ENCODE data around the gene GOSR1.
"Not testable (repeated sequence)": the region's sequence is repeated elsewhere in the genome, so short reads cannot be mapped to it uniquely, and the experiment has no call there.

The GOSR1 gene

GRCh38 chr17:30552994-30553566, 75.9 kb downstream of the GOSR1 start:
- Histone ChIP-seq H3K4me3 (ENCODE audit: insufficient read depth, low read depth, low read length) (no peak overlapping the region), H3K4me1 (ENCODE audit: control insufficient read depth, insufficient read depth, low read length) (peaks cover 7% of the 10 kb centered on the region), H3K36me3 (ENCODE audit: control insufficient read depth, insufficient read depth, low read length) (no peaks in the 10 kb centered on the region), H3K27me3 (ENCODE audit: control insufficient read depth, insufficient read depth, low read length, poor library complexity, severe bottlenecking) (no peaks in the 10 kb centered on the region), H3K9me3 (ENCODE audit: control insufficient read depth, low read length) (no peaks in the 10 kb centered on the region), H3K27ac (ENCODE audit: insufficient read depth, low read depth, low read length, poor library complexity, severe bottlenecking) (no peak overlapping the region)
- 96% methylated on average over 10 of the region's 10 CpGs for WGBS, 2 experiments

DNA sequence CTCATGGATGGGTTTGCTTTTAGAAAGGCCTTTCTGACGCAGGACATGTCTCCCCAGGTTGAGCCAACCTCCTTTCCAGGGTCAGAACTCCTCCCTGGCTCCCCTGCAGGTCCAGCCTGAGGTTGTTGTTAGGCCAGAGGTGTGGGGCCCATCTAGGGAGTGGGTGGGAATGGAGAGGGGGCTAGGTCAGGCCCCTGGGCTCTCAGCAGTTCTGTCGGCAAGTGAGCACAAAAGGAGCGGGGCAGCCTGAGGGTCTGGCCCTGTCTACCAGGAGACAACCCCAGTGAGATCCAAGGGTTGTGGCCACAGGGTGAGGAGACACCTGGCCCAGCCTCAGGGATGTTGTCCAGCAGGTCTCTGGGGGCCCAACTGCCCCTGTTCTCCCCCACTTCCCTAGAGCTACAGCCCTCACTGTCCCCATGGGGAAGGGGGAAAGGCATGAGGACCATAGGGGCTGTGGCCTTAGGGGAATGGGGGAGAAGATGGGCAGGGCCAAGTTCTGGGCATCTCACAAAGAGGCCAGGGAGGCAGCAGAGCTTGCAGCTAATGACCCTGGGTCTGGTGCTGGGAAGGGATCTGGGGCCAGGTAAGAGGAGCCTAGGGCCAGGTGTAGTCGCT, 76.7 kb downstream of the GOSR1 start:
- H3K4me3 ChIP-seq (ENCODE audit: insufficient read depth, low read depth, low read length); H3K9me3 ChIP-seq (ENCODE audit: control insufficient read depth, low read length); H3K27ac ChIP-seq (ENCODE audit: insufficient read depth, low read depth, low read length, poor library complexity, severe bottlenecking); H3K36me3 ChIP-seq (ENCODE audit: control insufficient read depth, insufficient read depth, low read length); H3K27me3 ChIP-seq (ENCODE audit: control insufficient read depth, insufficient read depth, low read length, poor library complexity, severe bottlenecking); H3K4me1 ChIP-seq (ENCODE audit: control insufficient read depth, insufficient read depth, low read length): not testable (repeated sequence)
- WGBS, 2 experiments, result 90 to 95% methylated on average over 4 of the region's 4 CpGs

- H3K4me1 ChIP-seq (ENCODE audit: control insufficient read depth, insufficient read depth, low read length), result peaks cover 7% of the 10 kb centered on the region
- 86 to 88% methylated on average over 20 of the region's 20 CpGs for WGBS, 2 experiments
- H3K36me3 ChIP-seq (ENCODE audit: control insufficient read depth, insufficient read depth, low read length), result no peaks in the 10 kb centered on the region
Measured at GRCh38 chr17:30554839-30555751, 77.9 kb downstream of the GOSR1 start.

GRCh38 chr17:30555942-30556341, 78.7 kb downstream of the GOSR1 start:
- Histone ChIP-seq H3K4me3 (ENCODE audit: insufficient read depth, low read depth, low read length) (no peak overlapping the region), H3K27me3 (ENCODE audit: control insufficient read depth, insufficient read depth, low read length, poor library complexity, severe bottlenecking) (no peaks in the 10 kb centered on the region), H3K4me1 (ENCODE audit: control insufficient read depth, insufficient read depth, low read length) (peaks cover 7% of the 10 kb centered on the region), H3K27ac (ENCODE audit: insufficient read depth, low read depth, low read length, poor library complexity, severe bottlenecking) (no peak overlapping the region), H3K36me3 (ENCODE audit: control insufficient read depth, insufficient read depth, low read length) (no peaks in the 10 kb centered on the region), H3K9me3 (ENCODE audit: control insufficient read depth, low read length) (no peaks in the 10 kb centered on the region)
- WGBS, 2 experiments, result 90 to 93% methylated on average over 5 of the region's 5 CpGs

More at GRCh38 chr17:30554839-30555751, 77.9 kb downstream of the GOSR1 start:
- no peak overlapping the region for H3K4me3 ChIP-seq (ENCODE audit: insufficient read depth, low read depth, low read length)
- H3K9me3 ChIP-seq (ENCODE audit: control insufficient read depth, low read length), result no peaks in the 10 kb centered on the region
- no peaks in the 10 kb centered on the region for H3K27me3 ChIP-seq (ENCODE audit: control insufficient read depth, insufficient read depth, low read length, poor library complexity, severe bottlenecking)
- no peak overlapping the region for H3K27ac ChIP-seq (ENCODE audit: insufficient read depth, low read depth, low read length, poor library complexity, severe bottlenecking)

DNA sequence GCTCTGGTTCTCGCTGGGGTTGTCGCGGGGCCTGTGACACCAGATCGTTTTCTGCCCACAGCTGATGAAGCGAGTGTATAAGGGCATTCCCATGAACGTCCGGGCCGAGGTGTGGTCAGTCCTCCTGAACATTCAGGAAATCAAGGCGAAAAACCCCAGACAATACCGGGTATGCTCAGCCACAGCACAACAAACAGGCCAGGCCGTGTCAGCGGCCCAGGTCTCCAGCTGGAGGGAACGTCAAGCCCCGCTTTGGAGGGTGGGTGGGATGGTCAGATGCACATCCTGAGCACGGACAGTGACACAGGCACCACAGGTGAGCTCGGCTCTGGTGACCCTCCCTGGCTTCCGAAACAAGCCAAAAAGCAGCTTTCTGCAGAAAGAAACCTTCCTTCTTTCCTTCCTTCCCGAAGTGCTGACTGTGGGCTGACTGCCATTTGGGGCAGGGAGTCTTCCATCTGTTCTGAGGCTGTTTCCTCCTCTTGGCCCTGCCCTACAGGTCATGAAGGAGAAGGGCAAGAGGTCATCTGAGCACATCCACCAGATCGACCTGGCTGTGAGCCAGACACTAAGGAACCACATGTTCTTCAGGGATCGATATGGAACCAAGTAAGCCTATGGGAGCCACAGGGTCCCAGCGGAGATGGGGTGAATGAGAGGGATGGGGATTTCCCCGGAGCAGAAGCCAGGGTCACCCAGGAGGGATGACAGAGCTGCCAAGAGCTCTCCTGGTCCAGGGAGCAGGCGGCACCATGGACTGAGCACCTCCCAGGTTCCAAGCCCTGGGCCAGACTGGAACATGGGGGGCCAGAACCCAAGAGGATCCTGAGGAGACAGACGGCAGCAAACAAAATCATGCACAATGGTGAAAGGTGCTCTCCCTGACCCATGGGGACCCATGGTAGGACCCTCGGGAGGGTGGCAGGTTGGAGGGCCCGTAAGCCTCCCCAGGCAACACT, 79.4 kb downstream of the GOSR1 start:
- WGBS, 2 experiments, result 91 to 92% methylated on average over 26 of the region's 26 CpGs
- Histone ChIP-seq H3K4me3 (ENCODE audit: insufficient read depth, low read depth, low read length) (no peak overlapping the region), H3K4me1 (ENCODE audit: control insufficient read depth, insufficient read depth, low read length) (peaks cover 2% of the 10 kb centered on the region), H3K27me3 (ENCODE audit: control insufficient read depth, insufficient read depth, low read length, poor library complexity, severe bottlenecking) (no peaks in the 10 kb centered on the region), H3K36me3 (ENCODE audit: control insufficient read depth, insufficient read depth, low read length) (no peaks in the 10 kb centered on the region), H3K27ac (ENCODE audit: insufficient read depth, low read depth, low read length, poor library complexity, severe bottlenecking) (no peak overlapping the region), H3K9me3 (ENCODE audit: control insufficient read depth, low read length) (no peaks in the 10 kb centered on the region)

- Histone ChIP-seq H3K4me1 (ENCODE audit: control insufficient read depth, insufficient read depth, low read length) (no peaks in the 10 kb centered on the region), H3K27me3 (ENCODE audit: control insufficient read depth, insufficient read depth, low read length, poor library complexity, severe bottlenecking) (no peaks in the 10 kb centered on the region), H3K27ac (ENCODE audit: insufficient read depth, low read depth, low read length, poor library complexity, severe bottlenecking) (no peak overlapping the region), H3K4me3 (ENCODE audit: insufficient read depth, low read depth, low read length) (no peak overlapping the region), H3K9me3 (ENCODE audit: control insufficient read depth, low read length) (no peaks in the 10 kb centered on the region), H3K36me3 (ENCODE audit: control insufficient read depth, insufficient read depth, low read length) (no peaks in the 10 kb centered on the region)
- WGBS, 2 experiments, result 88 to 90% methylated on average over 8 of the region's 8 CpGs
Measured at GRCh38 chr17:30557916-30558685, 80.9 kb downstream of the GOSR1 start.

DNA sequence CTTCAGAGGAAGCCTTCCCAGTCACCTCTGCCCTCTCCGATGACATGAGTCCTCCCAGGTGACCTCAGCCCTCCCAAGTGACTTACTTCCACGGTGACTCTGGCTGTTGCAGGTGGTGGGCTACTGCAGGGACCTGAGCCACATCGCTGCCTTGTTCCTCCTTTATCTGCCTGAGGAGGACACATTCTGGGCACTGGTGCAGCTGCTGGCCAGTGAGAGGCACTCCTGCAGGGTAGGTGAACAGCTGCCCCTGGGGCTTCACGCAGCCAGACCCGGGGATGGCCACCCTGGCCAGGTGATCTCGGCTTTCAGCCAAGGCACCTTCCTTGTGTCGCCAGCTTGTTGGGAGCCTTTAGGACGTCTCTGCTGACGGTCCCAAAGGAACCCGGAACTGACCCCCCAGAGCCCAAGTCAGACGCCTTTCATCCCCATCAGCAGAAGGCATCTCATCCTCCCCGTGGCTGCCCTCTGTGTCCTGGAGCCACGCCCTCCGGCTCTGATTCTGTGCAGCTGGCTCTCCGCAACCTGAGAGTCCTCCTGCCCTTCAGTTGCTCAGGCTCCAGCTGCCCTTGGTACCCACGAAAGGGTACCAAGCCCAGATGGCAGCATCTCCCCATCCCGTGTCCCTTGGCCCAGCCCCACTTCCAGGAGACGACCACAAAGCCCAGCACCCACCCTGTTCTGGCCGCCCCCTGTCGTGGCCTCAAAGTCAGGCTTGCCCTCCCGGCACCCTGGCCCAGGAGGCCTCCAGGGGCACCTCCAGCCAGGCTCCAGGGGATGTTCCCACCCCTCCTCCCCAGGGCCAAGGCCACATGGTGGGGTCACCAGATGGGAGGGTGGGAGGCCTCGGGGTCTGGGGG, 81.7 kb downstream of the GOSR1 start:
- Histone ChIP-seq H3K36me3 (ENCODE audit: control insufficient read depth, insufficient read depth, low read length) (no peaks in the 10 kb centered on the region), H3K9me3 (ENCODE audit: control insufficient read depth, low read length) (no peaks in the 10 kb centered on the region), H3K4me3 (ENCODE audit: insufficient read depth, low read depth, low read length) (no peak overlapping the region), H3K27me3 (ENCODE audit: control insufficient read depth, insufficient read depth, low read length, poor library complexity, severe bottlenecking) (no peaks in the 10 kb centered on the region), H3K4me1 (ENCODE audit: control insufficient read depth, insufficient read depth, low read length) (no peaks in the 10 kb centered on the region), H3K27ac (ENCODE audit: insufficient read depth, low read depth, low read length, poor library complexity, severe bottlenecking) (no peak overlapping the region)
- 89 to 94% methylated on average over 21 to 22 of the region's 22 CpGs for WGBS, 2 experiments

DNA sequence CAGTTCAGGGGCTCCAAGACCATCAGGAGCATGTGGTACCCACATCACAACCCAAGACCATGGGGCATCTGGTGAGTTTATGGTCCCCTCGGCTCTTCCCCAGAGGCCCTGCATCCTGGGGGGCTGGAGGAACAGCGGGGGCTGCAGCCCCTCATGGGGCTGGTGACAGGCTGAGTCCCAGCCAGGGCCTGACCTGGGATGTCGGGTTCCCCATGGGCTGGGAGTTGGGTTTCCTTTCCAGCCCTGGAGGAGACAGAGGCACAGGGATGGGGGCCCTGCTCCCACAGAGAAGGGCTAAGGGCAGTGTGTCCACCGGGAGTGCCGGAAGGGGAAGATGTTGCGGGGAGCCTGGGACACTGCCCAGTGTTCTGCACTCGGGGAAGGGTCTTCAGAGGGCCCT, 82.4 kb downstream of the GOSR1 start:
- H3K27ac ChIP-seq (ENCODE audit: insufficient read depth, low read depth, low read length, poor library complexity, severe bottlenecking), result no peak overlapping the region
- no peaks in the 10 kb centered on the region for H3K4me1 ChIP-seq (ENCODE audit: control insufficient read depth, insufficient read depth, low read length)
- 93 to 96% methylated on average over 7 of the region's 7 CpGs for whole genome bisulfite sequencing, 2 experiments
- H3K4me3 ChIP-seq (ENCODE audit: insufficient read depth, low read depth, low read length), result no peak overlapping the region
- H3K9me3 ChIP-seq (ENCODE audit: control insufficient read depth, low read length), result no peaks in the 10 kb centered on the region
- no peaks in the 10 kb centered on the region for H3K27me3 ChIP-seq (ENCODE audit: control insufficient read depth, insufficient read depth, low read length, poor library complexity, severe bottlenecking)
- no peaks in the 10 kb centered on the region for H3K36me3 ChIP-seq (ENCODE audit: control insufficient read depth, insufficient read depth, low read length)
